IPS DF 6.9 (cell line): ENCODE data around the gene FGGY.
"Not testable (repeated sequence)": the region's sequence is repeated elsewhere in the genome, so short reads cannot be mapped to it uniquely, and the experiment has no call there.

Experiments
- DNase-seq: peaks from one replicate; pipeline ENCODE4 v3.0.0-alpha.2; 2013; ENCODE audit warnings: low read depth, low spot score
- H3K27ac ChIP-seq: one replicate; pipeline ENCODE4 v1.5.1; 2013; ENCODE audit warnings: low read length, control low read depth
- H3K27me3 ChIP-seq: 2 replicates; pipeline ENCODE4 v1.6.1; 2013; ENCODE audit warnings: mild to moderate bottlenecking, low read length; ENCODE audit not compliant: control insufficient read depth, insufficient read depth
- H3K36me3 ChIP-seq: 2 replicates; pipeline ENCODE4 v1.6.1; 2013; ENCODE audit warnings: low read length; ENCODE audit not compliant: control insufficient read depth, insufficient read depth
- H3K4me1 ChIP-seq: 2 replicates; pipeline ENCODE4 v1.6.1; 2013; ENCODE audit warnings: low read length; ENCODE audit not compliant: control insufficient read depth, insufficient read depth
- H3K4me3 ChIP-seq: 2 replicates; pipeline ENCODE4 v1.5.1; 2013; ENCODE audit warnings: mild to moderate bottlenecking, low read length
- H3K9me3 ChIP-seq: 2 replicates; pipeline ENCODE4 v1.6.1; 2013; ENCODE audit warnings: low read length, inconsistent platforms; ENCODE audit not compliant: control insufficient read depth, insufficient read depth
- WGBS: extraction: QIAGEN DNeasy Blood & Tissue Kit; methylation state at CpG from one replicate; pipeline ENCODE4 v1.1.7; 2013; ENCODE audit warnings: mixed read lengths, missing lambda C conversion rate; ENCODE audit not compliant: insufficient read length, insufficient coverage; 5-methylcytosine and 5-hydroxymethylcytosine counted together

Gene FGGY

DNA sequence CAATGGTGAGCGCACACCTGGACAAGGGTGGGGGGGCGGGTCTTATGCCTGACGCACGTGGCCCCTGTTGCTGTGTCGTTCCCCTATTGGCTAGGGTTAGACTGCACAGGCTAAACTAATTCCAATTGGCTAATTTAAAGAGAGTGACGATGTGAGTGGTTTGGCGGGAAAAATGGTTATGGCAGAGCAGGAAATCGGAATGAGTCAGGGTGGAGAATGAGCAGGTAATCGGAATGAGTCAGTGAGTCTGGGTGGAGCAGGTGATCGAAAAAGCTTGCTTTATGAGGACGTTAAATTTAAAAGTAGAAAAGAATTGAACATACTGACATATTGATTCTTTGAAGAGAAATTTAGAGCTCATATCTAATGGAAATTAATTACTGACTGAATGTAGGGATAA lies 2.8 kb downstream of the FGGY start:
- not testable (repeated sequence) for H3K27me3 ChIP-seq, H3K4me3 ChIP-seq, H3K4me1 ChIP-seq, H3K36me3 ChIP-seq, H3K27ac ChIP-seq, H3K9me3 ChIP-seq, DNase-seq
- 100% methylated on average over 2 of the region's 11 CpGs for WGBS

DNA sequence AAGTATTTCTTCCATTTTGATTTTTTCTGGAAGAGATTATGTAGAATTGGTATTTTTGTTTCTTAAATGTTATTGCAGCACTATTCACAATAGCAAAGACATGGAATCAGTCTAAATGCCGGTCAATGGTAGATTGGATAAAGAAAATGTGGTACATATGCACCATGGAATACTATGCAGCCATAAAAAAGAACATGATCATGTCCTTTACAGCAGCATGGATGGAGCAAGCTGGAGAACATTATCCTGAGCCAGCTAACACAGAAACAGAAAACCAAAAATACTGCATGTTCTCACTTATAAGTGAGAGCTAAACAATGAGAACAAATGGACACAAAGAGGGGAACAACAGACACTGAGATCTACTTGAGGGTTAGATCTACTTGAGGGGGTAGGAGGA lies 5.4 kb downstream of the FGGY start:
- H3K9me3 ChIP-seq: no peaks in the 10 kb centered on the region
- DNase-seq: no peak
- no peaks in the 10 kb centered on the region for H3K36me3 ChIP-seq
- no CpG with 5 or more reads among the region's 1 CpG for WGBS
- no peaks in the 10 kb centered on the region for H3K4me1 ChIP-seq
- H3K4me3 ChIP-seq: no peak overlapping the region
- no peak overlapping the region for H3K27ac ChIP-seq
- H3K27me3 ChIP-seq: no peaks in the 10 kb centered on the region

DNA sequence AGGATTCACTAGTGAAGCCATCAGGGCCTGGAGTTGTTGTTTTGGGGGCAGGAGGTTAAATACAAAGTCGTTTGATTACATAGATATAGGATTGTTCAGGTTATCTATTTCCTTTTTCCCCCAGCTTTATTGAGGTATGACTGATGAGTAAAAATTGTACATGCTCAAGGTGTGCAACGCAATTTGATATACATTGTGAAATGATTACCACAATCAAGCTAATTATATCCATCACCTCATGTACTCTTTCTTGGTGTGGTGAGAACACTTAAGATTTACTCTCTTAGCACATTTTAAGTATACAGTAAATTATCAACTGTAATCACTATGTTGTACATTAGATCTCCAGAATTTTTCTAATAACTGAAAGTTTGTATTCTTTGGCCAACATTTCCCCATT lies 6.0 kb downstream of the FGGY start:
- DNase-seq: no peak
- Histone ChIP-seq H3K27ac (no peak overlapping the region), H3K4me1 (no peaks in the 10 kb centered on the region), H3K4me3 (no peak overlapping the region), H3K27me3 (no peaks in the 10 kb centered on the region), H3K9me3 (no peaks in the 10 kb centered on the region), H3K36me3 (no peaks in the 10 kb centered on the region)
- WGBS: no CpG with 5 or more reads among the region's 2 CpGs

DNA sequence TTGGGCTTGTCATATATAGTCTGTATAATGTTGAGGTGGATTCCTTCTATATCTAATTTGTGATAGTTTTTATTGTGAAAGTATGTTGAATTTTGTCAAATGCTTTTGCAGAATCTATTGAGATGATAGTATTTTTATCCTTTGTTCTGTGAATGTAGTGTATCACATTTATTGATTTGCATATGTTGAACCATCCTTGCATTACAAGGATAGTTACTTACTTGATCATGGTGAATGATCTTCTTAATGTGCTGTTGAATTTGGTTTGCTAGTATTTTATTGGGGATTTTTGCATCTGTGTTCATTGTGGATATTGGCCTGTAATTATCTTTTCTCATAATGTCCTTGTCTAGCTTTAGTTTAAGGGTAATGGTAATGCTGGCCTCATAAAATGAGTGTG lies 8.3 kb downstream of the FGGY start:
- Histone ChIP-seq H3K4me1 (no peaks in the 10 kb centered on the region; the same call in 1 of the 2 replicates), H3K9me3 (no peaks in the 10 kb centered on the region), H3K27ac (no peak overlapping the region), H3K36me3 (no peaks in the 10 kb centered on the region), H3K27me3 (no peaks in the 10 kb centered on the region), H3K4me3 (no peak overlapping the region)
- DNase-seq: no peak

DNA sequence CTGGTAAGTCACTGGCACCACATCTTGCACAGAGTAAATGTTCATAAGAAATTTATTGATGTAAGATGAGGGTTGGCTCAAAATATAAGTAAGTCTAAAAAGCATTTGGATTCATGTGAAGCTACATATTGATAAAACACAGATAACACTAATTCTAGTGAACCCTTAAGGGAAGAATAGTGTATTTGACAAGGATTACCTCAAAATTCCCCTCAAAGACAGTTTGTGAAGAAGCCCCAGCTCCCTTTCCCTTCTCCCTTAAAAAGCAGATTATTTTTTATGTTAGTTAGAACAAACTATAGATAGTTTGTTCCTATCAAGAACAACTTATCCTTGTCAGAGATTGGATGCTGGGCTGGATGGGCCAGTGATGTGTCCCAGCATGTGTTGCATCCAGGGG lies 10.7 kb downstream of the FGGY start:
- H3K27ac ChIP-seq: no peak overlapping the region
- no peak overlapping the region for H3K4me3 ChIP-seq
- H3K9me3 ChIP-seq: no peaks in the 10 kb centered on the region
- H3K27me3 ChIP-seq: no peaks in the 10 kb centered on the region
- no peaks in the 10 kb centered on the region for H3K36me3 ChIP-seq
- DNase-seq: no peak
- no peaks in the 10 kb centered on the region; the same call in 1 of the 2 replicates for H3K4me1 ChIP-seq

DNA sequence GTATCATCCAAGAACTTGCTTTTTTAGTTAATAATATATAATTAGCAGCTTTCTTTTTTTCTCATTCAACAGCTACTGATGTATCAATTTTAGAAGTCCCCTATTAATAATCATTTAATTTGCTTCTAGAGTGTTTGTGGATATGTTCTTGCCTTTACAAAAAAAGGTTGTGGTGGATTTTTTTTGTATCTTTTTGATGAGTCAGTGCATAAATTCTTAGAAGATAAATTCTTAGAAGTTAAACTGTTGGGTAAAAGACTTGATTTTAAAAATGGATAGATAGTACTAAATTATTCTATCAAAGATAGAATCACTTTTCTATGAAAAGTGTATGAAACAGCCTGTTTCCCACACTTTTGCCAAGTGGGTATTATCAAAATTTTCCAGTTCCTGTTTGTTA lies 11.9 kb downstream of the FGGY start:
- Histone ChIP-seq H3K27ac (no peak overlapping the region), H3K36me3 (no peaks in the 10 kb centered on the region), H3K9me3 (no peaks in the 10 kb centered on the region), H3K4me3 (no peak overlapping the region), H3K27me3 (no peaks in the 10 kb centered on the region), H3K4me1 (no peaks in the 10 kb centered on the region; the same call in 1 of the 2 replicates)
- no peak for DNase-seq

DNA sequence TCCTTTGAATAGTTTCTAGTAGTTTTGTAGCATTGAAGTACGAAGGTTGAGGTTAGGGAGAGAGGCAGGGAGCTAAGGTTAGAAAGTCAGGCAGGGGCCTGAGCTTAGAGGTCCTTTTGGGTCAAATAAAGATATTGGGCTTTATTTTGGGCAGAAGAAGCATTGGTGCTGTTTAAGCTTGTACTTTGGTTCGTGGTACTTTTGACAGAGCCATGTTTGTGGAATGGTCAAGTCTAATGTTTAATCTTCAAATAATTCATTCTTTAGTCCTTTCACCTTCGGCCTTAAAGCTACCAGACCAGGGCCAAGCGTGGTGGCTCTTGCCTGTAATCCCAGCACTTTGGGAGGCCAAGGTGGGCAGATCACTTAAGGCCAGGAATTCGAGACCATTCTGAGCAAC lies 12.5 kb downstream of the FGGY start:
- no peak for DNase-seq
- Histone ChIP-seq H3K4me1 (no peaks in the 10 kb centered on the region; the same call in 1 of the 2 replicates), H3K4me3 (no peak overlapping the region), H3K27ac (no peak overlapping the region), H3K36me3 (no peaks in the 10 kb centered on the region), H3K9me3 (no peaks in the 10 kb centered on the region), H3K27me3 (no peaks in the 10 kb centered on the region)
- WGBS: no CpG with 5 or more reads among the region's 5 CpGs

DNA sequence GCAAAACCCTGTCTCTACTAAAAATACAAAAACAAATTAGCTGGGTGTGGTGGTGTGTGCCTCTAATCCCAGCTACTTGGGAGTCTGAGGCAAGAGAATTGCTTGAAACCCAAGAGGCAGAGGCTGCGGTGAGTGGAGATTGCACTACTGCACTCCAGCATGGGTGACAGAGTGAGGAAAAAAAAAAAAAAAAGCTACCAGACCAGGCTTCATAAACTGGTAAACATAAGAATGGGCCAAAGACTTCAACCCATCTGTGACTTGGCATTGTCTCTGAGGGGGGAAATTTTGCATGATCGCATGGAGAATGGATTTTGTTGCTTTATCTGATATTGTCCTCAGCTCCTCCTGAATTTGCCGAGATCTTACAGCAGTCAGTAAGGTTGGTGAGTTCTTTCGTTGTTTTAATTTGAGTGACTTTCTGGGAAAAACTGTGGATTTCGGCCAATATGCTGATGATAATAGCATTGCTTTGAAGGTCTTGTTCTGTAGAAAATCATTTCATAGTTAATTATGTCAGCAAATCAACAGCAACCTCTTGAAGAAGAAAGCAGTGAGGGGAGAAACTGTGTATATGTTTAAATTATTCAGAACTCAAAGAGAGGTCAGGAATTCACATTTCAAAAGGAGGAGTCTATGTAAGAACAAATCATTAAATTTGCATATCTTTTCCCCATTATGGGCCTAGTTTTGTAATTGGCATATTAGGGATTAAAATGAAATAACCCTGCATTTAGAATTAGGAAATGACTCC lies 13.1 kb downstream of the FGGY start:
- no peaks in the 10 kb centered on the region; the same call in 1 of the 2 replicates for H3K4me1 ChIP-seq

DNA sequence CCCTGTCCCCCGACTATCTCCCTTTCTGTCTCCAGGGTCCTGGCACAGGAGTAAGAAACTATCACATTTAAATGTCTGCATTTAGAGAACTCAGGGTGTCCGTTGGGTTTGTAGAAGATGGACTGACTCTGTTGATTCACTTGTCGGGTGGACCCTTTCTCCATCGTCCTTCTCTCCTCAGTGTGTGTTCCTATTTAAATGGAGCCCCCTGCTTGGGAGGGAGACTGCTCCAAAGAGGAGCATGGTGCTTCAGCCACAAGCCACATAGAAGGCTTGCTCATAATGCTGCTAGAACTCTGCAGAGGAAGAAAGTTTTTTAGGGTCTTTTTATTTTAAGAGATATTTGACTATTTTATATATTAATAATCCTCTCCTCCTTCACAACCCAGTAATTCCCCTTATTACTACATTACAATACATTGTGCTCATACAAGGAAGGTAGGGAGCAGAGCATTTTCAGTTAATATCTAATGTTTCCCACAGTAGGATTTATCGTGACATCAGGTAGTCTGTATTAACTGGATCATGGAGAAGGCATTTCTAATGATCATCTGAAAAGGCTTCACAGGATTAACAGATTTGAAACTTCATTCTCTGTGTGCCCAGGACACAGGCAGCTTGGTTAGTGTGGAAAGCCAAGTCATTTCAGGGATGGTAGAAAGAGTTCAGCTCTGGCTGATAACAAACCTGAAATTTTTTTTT lies 13.8 kb downstream of the FGGY start:
- H3K36me3 ChIP-seq: no peaks in the 10 kb centered on the region
- DNase-seq: no peak
- no peak overlapping the region for H3K4me3 ChIP-seq
- no peaks in the 10 kb centered on the region for H3K9me3 ChIP-seq
- no peaks in the 10 kb centered on the region; the same call in 1 of the 2 replicates for H3K4me1 ChIP-seq
- no peaks in the 10 kb centered on the region for H3K27me3 ChIP-seq
- no CpG with 5 or more reads among the region's 5 CpGs for WGBS
- no peak overlapping the region for H3K27ac ChIP-seq

More for the DNA sequence above, 13.1 kb downstream of the FGGY start:
- Histone ChIP-seq H3K27ac (no peak overlapping the region), H3K36me3 (no peaks in the 10 kb centered on the region), H3K4me3 (no peak overlapping the region), H3K9me3 (no peaks in the 10 kb centered on the region), H3K27me3 (no peaks in the 10 kb centered on the region)
- DNase-seq: no peak
- WGBS: no CpG with 5 or more reads among the region's 5 CpGs

DNA sequence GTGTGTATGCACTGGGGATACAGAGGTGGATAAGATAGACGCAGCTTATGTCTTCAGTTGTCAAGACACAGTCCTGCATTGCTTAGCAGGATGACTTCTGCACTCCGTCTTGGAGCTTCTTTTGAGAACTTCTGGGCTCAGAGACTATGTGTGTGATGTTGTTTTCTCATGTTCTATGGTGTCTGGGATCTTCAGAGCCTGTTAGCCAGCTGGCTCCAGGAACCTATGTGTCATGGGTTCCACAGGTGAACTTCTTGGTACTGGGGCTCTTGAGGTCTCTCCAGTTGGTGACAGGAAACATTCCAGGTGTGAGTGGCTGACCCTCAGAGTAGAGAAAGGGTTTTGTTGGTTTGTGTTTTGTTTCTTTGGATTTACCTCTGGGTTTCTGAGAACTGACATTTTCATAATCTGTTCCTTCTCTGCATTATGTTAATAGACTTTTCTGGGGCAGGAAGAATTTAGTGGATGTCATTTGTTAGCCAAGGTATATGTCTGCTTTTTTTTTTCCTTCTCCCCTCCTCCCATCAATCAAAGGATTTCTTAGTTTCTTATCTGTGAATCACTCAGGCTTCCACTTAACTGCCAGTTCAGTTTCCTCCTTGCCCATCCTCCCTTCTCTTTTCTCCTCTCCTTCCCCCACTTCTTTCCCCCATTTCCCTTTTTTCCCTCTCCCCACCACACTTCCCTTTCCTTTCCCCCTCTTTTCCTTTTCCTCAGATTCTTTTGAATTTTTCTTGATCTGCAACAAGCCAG lies 18.1 kb downstream of the FGGY start:
- no CpG with 5 or more reads among the region's 2 CpGs for WGBS
- 0 out of 2 replicates have a peak, but pooled peaks cover 1% of the 10 kb centered on the region for H3K4me1 ChIP-seq
- H3K4me3 ChIP-seq: no peak overlapping the region
- no peaks in the 10 kb centered on the region for H3K36me3 ChIP-seq
- no peaks in the 10 kb centered on the region for H3K9me3 ChIP-seq
- H3K27ac ChIP-seq: no peak overlapping the region
- no peak for DNase-seq
- H3K27me3 ChIP-seq: no peaks in the 10 kb centered on the region
